ENCODE data around the gene CGB8. TPM values are rescaled to one million over a fixed set of nuclear protein-coding genes. Genes with fewer than 3 reads are reported as not detected.

CGB8 gene
- total and polyA plus RNA-seq, 2 of the 8 experiments (the other 6 are each of a cell fraction or from before 2014, with no cell fraction given) = 0.09 TPM; not detected in 1

DNA sequence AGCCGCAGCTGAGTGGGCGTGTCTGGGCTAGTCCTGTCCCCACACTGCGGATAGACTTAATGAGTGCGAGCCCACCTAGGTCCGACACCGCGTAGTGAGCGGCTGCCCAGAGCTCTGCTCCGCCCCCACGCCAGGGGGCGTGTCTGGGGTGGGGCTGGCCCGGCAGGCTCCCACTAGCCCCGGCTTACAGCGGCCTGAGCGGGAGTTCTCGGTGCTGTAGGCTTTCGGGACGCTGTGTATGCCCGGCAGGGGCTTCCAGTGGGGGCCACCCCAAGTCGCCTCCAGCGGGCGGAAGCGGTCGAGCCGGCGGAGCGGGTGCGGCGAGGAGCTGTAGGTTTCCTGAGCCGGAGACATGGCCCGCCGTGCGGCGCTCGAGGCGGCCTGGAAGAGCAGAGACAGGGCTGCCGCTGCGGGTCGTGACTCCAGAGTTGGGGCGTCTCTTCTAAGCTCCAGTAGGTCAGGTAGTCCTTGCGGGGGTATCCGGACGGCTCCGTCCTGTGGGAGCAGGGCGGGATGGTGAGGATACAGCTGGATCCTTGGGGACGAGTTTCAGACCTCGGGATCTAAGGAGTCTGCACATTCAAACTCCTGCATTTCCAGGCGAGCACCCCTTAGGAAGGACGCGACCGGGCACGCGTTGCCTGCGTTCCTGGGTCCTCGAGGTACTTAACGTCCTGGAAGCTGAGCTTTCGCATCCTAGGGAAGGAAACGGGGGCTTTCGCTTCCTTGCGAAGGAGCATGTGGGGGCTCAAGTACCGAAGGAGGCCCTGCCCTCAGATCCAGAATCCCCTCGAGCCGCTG, 7.4 kb upstream of the CGB8 start (continued):
- TF ChIP-seq JUN (IDR thresholded peaks at IDR 0.05; ENCODE audit: low read depth, low read length) (no peak), BACH1 (IDR thresholded peaks at IDR 0.05; ENCODE audit: low read length) (no peak), FOSL1 (IDR thresholded peaks at IDR 0.05; ENCODE audit: insufficient read depth, low read depth, low read length) (no peak), SP4 (IDR thresholded peaks at IDR 0.05; ENCODE audit: low read length) (no peak), CTBP2 (IDR thresholded peaks at IDR 0.05; ENCODE audit: borderline replicate concordance, insufficient read depth, insufficient read length, low read length) (no peak), MAFK (IDR thresholded peaks at IDR 0.05; ENCODE audit: low read depth, low read length) (no peak), SIN3A (conservative IDR thresholded peaks at IDR 0.05 in 1 of 2, IDR thresholded peaks at IDR 0.05 in 1 of 2; ENCODE audit: low read depth in 1 of 2, low read length in 2 of 2) (no peak), POLR2A (IDR thresholded peaks at IDR 0.05; ENCODE audit: control extremely low read depth in 1 of 2, low read depth in 2 of 2, low read length in 2 of 2) (no peak), TCF12 (IDR thresholded peaks at IDR 0.05; ENCODE audit: low read depth, low read length) (no peak), RAD21 (IDR thresholded peaks at IDR 0.05 in 1 of 2, conservative IDR thresholded peaks at IDR 0.05 in 1 of 2; ENCODE audit: low read depth in 2 of 2, low read length in 2 of 2) (peak in 1 of 2 experiments; percentile 12; a peak in 1 of 4 replicates), ZNF274 (IDR thresholded peaks at IDR 0.05; ENCODE audit: borderline replicate concordance, extremely low read depth, low read length) (no peak)
- TF ChIP-seq, protein P1, sequence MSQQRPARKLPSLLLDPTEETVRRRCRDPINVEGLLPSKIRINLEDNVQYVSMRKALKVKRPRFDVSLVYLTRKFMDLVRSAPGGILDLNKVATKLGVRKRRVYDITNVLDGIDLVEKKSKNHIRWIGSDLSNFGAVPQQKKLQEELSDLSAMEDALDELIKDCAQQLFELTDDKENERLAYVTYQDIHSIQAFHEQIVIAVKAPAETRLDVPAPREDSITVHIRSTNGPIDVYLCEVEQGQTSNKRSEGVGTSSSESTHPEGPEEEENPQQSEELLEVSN (IDR thresholded peaks at IDR 0.05) = peak; percentile 73
- TF ChIP-seq, protein P2, sequence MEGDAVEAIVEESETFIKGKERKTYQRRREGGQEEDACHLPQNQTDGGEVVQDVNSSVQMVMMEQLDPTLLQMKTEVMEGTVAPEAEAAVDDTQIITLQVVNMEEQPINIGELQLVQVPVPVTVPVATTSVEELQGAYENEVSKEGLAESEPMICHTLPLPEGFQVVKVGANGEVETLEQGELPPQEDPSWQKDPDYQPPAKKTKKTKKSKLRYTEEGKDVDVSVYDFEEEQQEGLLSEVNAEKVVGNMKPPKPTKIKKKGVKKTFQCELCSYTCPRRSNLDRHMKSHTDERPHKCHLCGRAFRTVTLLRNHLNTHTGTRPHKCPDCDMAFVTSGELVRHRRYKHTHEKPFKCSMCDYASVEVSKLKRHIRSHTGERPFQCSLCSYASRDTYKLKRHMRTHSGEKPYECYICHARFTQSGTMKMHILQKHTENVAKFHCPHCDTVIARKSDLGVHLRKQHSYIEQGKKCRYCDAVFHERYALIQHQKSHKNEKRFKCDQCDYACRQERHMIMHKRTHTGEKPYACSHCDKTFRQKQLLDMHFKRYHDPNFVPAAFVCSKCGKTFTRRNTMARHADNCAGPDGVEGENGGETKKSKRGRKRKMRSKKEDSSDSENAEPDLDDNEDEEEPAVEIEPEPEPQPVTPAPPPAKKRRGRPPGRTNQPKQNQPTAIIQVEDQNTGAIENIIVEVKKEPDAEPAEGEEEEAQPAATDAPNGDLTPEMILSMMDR (IDR thresholded peaks at IDR 0.05; ENCODE audit: control extremely low read depth in 1 of 3, insufficient read depth in 1 of 3, low read depth in 1 of 3, low read length in 3 of 3) = peak; percentile 13 to 34 (median 28); a peak in 2 of 4 replicates

All from H1 (cell line).